SK-N-SH (cell line): ENCODE measurements around the gene MSH5.
"Not testable (repeated sequence)": the region's sequence is repeated elsewhere in the genome, so short reads cannot be mapped to it uniquely, and the experiment has no call there.

ENCODE experiments used
- EP300 ChIP-seq, 2 experiments: IDR thresholded peaks; 2 replicates each; pipeline versions ENCODE4 v1.4.0 to v1.6.1; 2012; ENCODE audit warnings: borderline replicate concordance in 1 of 2, low read depth in 1 of 2, low read length in 1 of 2
- JUND ChIP-seq: IDR thresholded peaks from 2 replicates; pipeline ENCODE4 v1.4.0; 2012
- MXI1 ChIP-seq: IDR thresholded peaks from 2 replicates; pipeline ENCODE4 v1.6.1; 2012; ENCODE audit warnings: mild to moderate bottlenecking, low read depth, low read length, improper control_type of control experiment
- POLR2AphosphoS5 ChIP-seq: IDR thresholded peaks from 2 replicates; pipeline ENCODE4 v1.6.1; 2012; ENCODE audit warnings: low read depth, low read length
- RFX5 ChIP-seq: IDR thresholded peaks from 2 replicates; pipeline ENCODE4 v1.6.1; 2012; ENCODE audit warnings: mild to moderate bottlenecking, improper control_type of control experiment, low read length
- RXRA ChIP-seq: IDR thresholded peaks from 2 replicates; pipeline ENCODE4 v1.4.0; 2012; ENCODE audit warnings: low read depth, mild to moderate bottlenecking, borderline replicate concordance
- TAF1 ChIP-seq: IDR thresholded peaks from 2 replicates; pipeline ENCODE4 v1.6.1; 2012; ENCODE audit warnings: low read depth, mild to moderate bottlenecking, low read length, moderate library complexity, borderline replicate concordance
- TCF12 ChIP-seq: IDR thresholded peaks from 2 replicates; pipeline ENCODE4 v1.4.0; 2012
- TEAD4 ChIP-seq: IDR thresholded peaks from 2 replicates; pipeline ENCODE4 v1.4.0; 2012; ENCODE audit warnings: mild to moderate bottlenecking, borderline replicate concordance; ENCODE audit not compliant: insufficient read depth
- TF ChIP-seq, protein P1 (sequence below): fragments of 200-600 bp; sonication (generic); IDR thresholded peaks from 2 replicates; pipeline ENCODE4 v1.6.1; 2017; ENCODE audit warnings: antibody characterized with exemption, mild to moderate bottlenecking, moderate library complexity
- TF ChIP-seq, protein P2 (sequence below): IDR thresholded peaks from 2 replicates; pipeline ENCODE4 v1.4.0; 2012; ENCODE audit warnings: low read depth
- TF ChIP-seq, protein P3 (sequence below): fragments of 150-350 bp; IDR thresholded peaks from 2 replicates; pipeline ENCODE4 v1.6.1; 2017; ENCODE audit warnings: antibody characterized with exemption, low read length, low read depth, borderline replicate concordance

DNA sequence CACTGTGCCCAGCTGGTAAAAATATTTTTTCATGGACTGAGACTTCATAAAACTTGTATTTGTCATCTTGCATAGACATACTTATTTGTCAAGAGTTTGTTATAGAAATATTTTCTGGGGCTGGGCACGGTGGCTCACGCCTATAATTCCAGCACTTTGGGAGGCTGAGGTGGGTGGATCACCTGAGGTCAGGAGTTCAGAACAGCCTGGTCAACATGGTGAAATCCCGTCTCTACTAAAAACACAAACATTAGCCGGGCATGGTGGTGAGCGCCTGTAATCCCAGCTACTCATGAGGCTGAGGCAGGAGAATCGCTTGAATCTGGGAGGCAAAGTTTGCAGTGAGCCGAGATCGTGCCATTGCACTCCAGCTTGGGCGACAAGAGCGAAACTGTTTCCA lies 68.8 kb downstream of the MSH5 start:
- TF ChIP-seq, protein P1, sequence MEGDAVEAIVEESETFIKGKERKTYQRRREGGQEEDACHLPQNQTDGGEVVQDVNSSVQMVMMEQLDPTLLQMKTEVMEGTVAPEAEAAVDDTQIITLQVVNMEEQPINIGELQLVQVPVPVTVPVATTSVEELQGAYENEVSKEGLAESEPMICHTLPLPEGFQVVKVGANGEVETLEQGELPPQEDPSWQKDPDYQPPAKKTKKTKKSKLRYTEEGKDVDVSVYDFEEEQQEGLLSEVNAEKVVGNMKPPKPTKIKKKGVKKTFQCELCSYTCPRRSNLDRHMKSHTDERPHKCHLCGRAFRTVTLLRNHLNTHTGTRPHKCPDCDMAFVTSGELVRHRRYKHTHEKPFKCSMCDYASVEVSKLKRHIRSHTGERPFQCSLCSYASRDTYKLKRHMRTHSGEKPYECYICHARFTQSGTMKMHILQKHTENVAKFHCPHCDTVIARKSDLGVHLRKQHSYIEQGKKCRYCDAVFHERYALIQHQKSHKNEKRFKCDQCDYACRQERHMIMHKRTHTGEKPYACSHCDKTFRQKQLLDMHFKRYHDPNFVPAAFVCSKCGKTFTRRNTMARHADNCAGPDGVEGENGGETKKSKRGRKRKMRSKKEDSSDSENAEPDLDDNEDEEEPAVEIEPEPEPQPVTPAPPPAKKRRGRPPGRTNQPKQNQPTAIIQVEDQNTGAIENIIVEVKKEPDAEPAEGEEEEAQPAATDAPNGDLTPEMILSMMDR, result not testable (repeated sequence)
- not testable (repeated sequence) for TF ChIP-seq TCF12; TAF1; RFX5; MXI1; EP300 (IDR thresholded peaks at IDR 0.05; ENCODE audit: borderline replicate concordance in 1 of 2, low read depth in 1 of 2, low read length in 1 of 2); JUND; POLR2AphosphoS5; RXRA; TEAD4
- TF ChIP-seq, protein P2, sequence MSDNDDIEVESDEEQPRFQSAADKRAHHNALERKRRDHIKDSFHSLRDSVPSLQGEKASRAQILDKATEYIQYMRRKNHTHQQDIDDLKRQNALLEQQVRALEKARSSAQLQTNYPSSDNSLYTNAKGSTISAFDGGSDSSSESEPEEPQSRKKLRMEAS, result not testable (repeated sequence)
- TF ChIP-seq, protein P3, sequence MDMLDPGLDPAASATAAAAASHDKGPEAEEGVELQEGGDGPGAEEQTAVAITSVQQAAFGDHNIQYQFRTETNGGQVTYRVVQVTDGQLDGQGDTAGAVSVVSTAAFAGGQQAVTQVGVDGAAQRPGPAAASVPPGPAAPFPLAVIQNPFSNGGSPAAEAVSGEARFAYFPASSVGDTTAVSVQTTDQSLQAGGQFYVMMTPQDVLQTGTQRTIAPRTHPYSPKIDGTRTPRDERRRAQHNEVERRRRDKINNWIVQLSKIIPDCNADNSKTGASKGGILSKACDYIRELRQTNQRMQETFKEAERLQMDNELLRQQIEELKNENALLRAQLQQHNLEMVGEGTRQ, result not testable (repeated sequence)
